Stomach (tissue), 9 donors: ENCODE results near the gene USP6NL. TPM values are rescaled to one million over a fixed set of nuclear protein-coding genes. Genes with fewer than 3 reads are reported as not detected.

Experiments used
- DNase-seq, 2 donors: peaks; one replicate each; pipeline versions ENCODE4 v3.0.0 to v3.0.0-alpha.2; 2013 to 2019
- H3K27ac ChIP-seq, 5 donors: fragments of 200-600 bp in 4 of 5; sonication (generic) in 4 of 5; one replicate each; pipeline ENCODE4 v1.5.1; 2013 to 2019; ENCODE audit warnings: mild to moderate bottlenecking in 1 of 5, moderate library complexity in 1 of 5
- H3K27me3 ChIP-seq, 3 donors: fragments of 200-600 bp; sonication (generic); one replicate each; pipeline ENCODE4 v1.5.1; 2017 to 2019; ENCODE audit warnings: mixed run types in 1 of 3
- H3K36me3 ChIP-seq, 4 donors: fragments of 200-600 bp; sonication (generic); 1 replicate in 3 of 4; 2 replicates in 1 of 4; pipeline ENCODE4 v1.5.1; 2016 to 2019
- H3K4me1 ChIP-seq, 4 donors: fragments of 200-600 bp; sonication (generic); one replicate each; pipeline ENCODE4 v1.5.1; 2016 to 2019
- H3K4me3 ChIP-seq, 4 donors: fragments of 200-600 bp; sonication (generic) in 3 of 4; one replicate each; pipeline ENCODE4 v1.5.1; 2016 to 2019; ENCODE audit warnings: mild to moderate bottlenecking in 1 of 4
- H3K9me3 ChIP-seq, 4 donors: fragments of 200-600 bp; sonication (generic); one replicate each; pipeline ENCODE4 v1.5.1; 2016 to 2019
- EP300 ChIP-seq: sonication (generic); formaldehyde crosslinking; IDR thresholded peaks from one replicate; pipeline ENCODE4 v1.6.1; 2017; ENCODE audit warnings: antibody characterized with exemption
- POLR2A ChIP-seq, 4 donors: fragments of 450-650 bp; IDR thresholded peaks; one replicate each; pipeline ENCODE4 v1.6.1; 2016; ENCODE audit warnings: antibody characterized with exemption in 4 of 4, control low read depth in 2 of 4, mild to moderate bottlenecking in 1 of 4, moderate library complexity in 1 of 4
- POLR2AphosphoS5 ChIP-seq, 3 donors: sonication (generic); formaldehyde crosslinking; IDR thresholded peaks; one replicate each; pipeline ENCODE4 v1.6.1; 2016; ENCODE audit warnings: antibody characterized with exemption in 3 of 3
- WGBS, 5 donors: extraction: QIAGEN DNeasy Blood & Tissue Kit in 3 of 5; methylation state at CpG; one replicate each; pipeline versions ENCODE4 v1.1.5 to v1.1.7; 2013 to 2018; 5-methylcytosine and 5-hydroxymethylcytosine counted together
- intact Hi-C: fragments of 100-400 bp; cut with DNase I; formaldehyde crosslinking; loops from one replicate; pipeline ENCODE4 v1.15.1; 2023; ENCODE audit warnings: low total_unique reads
- polyA plus RNA-seq, 3 donors: library from polyadenylated mRNA; stranded (reverse); fragments of 200-250 nt; gene quantifications; one replicate each; pipeline ENCODE4 v1.2.3, GENCODE V29; 2013
- total RNA-seq, 5 donors: library from RNA; depleted of rRNA; stranded (reverse); fragments of >200 nt; gene quantifications; one replicate each; pipeline versions ENCODE4 v1.1.0 to v1.2.3, GENCODE V29; 2014 to 2016
- TF ChIP-seq, protein P1 (sequence below), 7 experiments: fragments of 450-650 bp in 4 of 7; fragments of 200-600 bp in 3 of 7; sonication (generic) in 3 of 7; IDR thresholded peaks; one replicate each; pipeline ENCODE4 v1.5.1; 2016 to 2019; ENCODE audit warnings: antibody characterized with exemption in 7 of 7, control low read depth in 2 of 7, mild to moderate bottlenecking in 1 of 7
- donor health status: healthy with polysubstance abuse.
- donor health status: Bipolar disorder and iron deficiency.
- donor health status: healthy.

The USP6NL gene
- total and polyA plus RNA-seq, 8 donors: 4.7 to 31.5 (median 6.3) TPM

GRCh38 chr10:11424456-11425295 lies 186.8 kb downstream of the USP6NL start:
- WGBS, 5 donors: 32 to 36% (median 34%) methylated on average over 11 of the region's 11 CpGs

DNA sequence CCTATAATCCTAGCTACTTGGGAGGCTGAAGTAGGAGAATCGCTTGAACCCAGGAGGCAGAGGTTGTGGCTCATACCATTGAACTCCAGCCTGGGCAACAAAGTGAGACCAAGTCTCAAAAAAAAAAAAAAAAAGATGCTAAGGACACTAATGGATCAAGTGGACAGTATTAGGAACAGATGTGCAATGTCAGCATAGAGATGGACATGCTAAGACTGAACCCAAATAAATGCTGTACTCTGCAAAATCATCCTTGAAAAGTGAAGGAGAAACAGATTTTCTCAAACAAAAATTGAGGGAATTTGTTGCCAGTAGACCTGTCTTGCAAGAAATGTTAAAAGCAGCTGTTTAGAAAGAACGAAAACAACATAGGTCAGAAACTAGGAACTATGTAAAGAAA lies 194.5 kb downstream of the USP6NL start:
- H3K36me3 ChIP-seq: no peaks in the 10 kb centered on the region
- TF ChIP-seq, protein P1, sequence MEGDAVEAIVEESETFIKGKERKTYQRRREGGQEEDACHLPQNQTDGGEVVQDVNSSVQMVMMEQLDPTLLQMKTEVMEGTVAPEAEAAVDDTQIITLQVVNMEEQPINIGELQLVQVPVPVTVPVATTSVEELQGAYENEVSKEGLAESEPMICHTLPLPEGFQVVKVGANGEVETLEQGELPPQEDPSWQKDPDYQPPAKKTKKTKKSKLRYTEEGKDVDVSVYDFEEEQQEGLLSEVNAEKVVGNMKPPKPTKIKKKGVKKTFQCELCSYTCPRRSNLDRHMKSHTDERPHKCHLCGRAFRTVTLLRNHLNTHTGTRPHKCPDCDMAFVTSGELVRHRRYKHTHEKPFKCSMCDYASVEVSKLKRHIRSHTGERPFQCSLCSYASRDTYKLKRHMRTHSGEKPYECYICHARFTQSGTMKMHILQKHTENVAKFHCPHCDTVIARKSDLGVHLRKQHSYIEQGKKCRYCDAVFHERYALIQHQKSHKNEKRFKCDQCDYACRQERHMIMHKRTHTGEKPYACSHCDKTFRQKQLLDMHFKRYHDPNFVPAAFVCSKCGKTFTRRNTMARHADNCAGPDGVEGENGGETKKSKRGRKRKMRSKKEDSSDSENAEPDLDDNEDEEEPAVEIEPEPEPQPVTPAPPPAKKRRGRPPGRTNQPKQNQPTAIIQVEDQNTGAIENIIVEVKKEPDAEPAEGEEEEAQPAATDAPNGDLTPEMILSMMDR (IDR thresholded peaks at IDR 0.05): no peak
- TF ChIP-seq POLR2AphosphoS5 (IDR thresholded peaks at IDR 0.05): no peak
- no peak for TF ChIP-seq POLR2A (IDR thresholded peaks at IDR 0.05)
- TF ChIP-seq EP300: no peak
- DNase-seq: no peak
- H3K4me1 ChIP-seq: no peaks in the 10 kb centered on the region
- intact Hi-C loops: no loop called here
- no peak overlapping the region for H3K27ac ChIP-seq
- no peak overlapping the region for H3K4me3 ChIP-seq
- peaks cover 0 to 18% (median 15%) of the 10 kb centered on the region in 4 donors for H3K9me3 ChIP-seq
- no peaks in the 10 kb centered on the region for H3K27me3 ChIP-seq
- WGBS, 5 donors: 64 to 95% (median 80%) methylated on average over 2 of the region's 2 CpGs

More at GRCh38 chr10:11424456-11425295, 186.8 kb downstream of the USP6NL start:
- H3K9me3 ChIP-seq: peaks cover 0 to 16% (median 9%) of the 10 kb centered on the region in 4 donors
- H3K4me1 ChIP-seq: no peaks in the 10 kb centered on the region
- intact Hi-C loops: no loop called here
- no peaks in the 10 kb centered on the region for H3K27me3 ChIP-seq
- no peak overlapping the region for H3K4me3 ChIP-seq
- TF ChIP-seq, protein P1 (IDR thresholded peaks at IDR 0.05): peak in 5 of 7 experiments; percentile 29 to 81 (median 57)
- TF ChIP-seq POLR2AphosphoS5 (IDR thresholded peaks at IDR 0.05): no peak
- no peak overlapping the region for H3K27ac ChIP-seq
- DNase-seq: peak; percentile 54 to 74
- no peaks in the 10 kb centered on the region for H3K36me3 ChIP-seq

GRCh38 chr10:11415095-11415494 lies 196.4 kb downstream of the USP6NL start:
- H3K9me3 ChIP-seq: peaks cover 0 to 21% (median 17%) of the 10 kb centered on the region in 4 donors
- no peaks in the 10 kb centered on the region for H3K36me3 ChIP-seq
- DNase-seq: no peak
- WGBS, 5 donors: 59 to 76% (median 72%) methylated on average over 4 to 5 of the region's 5 CpGs
- TF ChIP-seq POLR2A (IDR thresholded peaks at IDR 0.05) (no peak), EP300 (no peak), POLR2AphosphoS5 (IDR thresholded peaks at IDR 0.05) (no peak)
- TF ChIP-seq, protein P1 (IDR thresholded peaks at IDR 0.05): no peak
- H3K4me3 ChIP-seq: no peak overlapping the region
- intact Hi-C loops: no loop called here
- no peaks in the 10 kb centered on the region for H3K4me1 ChIP-seq
- no peak overlapping the region for H3K27ac ChIP-seq
- no peaks in the 10 kb centered on the region for H3K27me3 ChIP-seq

DNA sequence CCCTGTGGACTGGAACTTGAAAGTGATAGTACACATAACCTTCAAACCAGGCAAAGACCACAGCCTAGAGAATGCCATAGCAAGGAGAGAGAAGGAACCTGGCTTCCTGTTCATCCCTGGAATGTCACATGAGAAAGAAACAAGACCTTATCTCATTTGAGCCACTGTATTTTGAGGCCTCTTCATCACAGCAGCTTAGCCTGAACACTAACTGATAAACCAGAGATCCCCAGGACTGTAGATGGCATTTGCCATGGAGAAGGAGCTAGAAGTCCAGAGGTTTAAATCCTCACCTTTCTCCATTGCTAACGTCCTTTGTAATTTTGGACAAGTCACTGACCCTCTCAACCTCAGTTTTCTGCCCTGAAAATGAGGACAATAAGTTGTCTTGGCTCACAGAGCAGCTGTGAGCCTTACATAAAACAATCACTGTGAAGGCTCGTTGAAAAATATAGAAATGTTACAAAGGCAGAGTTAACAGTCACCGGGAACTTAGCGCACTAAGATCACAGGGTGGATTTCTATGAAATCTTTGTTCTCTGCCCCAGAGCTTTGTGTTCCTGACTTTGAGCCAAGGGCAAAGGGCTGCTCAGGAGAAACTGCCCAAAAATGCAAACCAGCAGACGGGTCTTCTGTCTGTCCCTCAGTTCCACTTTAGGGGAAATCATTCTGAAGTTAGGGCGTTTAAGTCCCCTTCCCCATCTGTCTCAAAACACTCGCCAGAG lies 197.0 kb downstream of the USP6NL start:
- no peaks in the 10 kb centered on the region for H3K27me3 ChIP-seq
- intact Hi-C loops: no loop called here
- TF ChIP-seq, protein P1 (IDR thresholded peaks at IDR 0.05): no peak
- TF ChIP-seq EP300: no peak
- no peak for TF ChIP-seq POLR2AphosphoS5 (IDR thresholded peaks at IDR 0.05)
- TF ChIP-seq POLR2A (IDR thresholded peaks at IDR 0.05): no peak
- no peaks in the 10 kb centered on the region for H3K4me1 ChIP-seq
- peaks cover 0 to 21% (median 17%) of the 10 kb centered on the region in 4 donors for H3K9me3 ChIP-seq
- no peaks in the 10 kb centered on the region for H3K36me3 ChIP-seq
- no peak overlapping the region for H3K27ac ChIP-seq
- WGBS, 5 donors: 37 to 46% (median 44%) methylated on average over 7 of the region's 7 CpGs
- no peak overlapping the region for H3K4me3 ChIP-seq
- DNase-seq: no peak
